HepG2 (cell line): ENCODE results near the gene MT1F. TPM values are rescaled to one million over a fixed set of nuclear protein-coding genes. Genes with fewer than 3 reads are reported as not detected.

Experiments used
- KAT2B ChIP-seq: fragments of 150-350 bp; IDR thresholded peaks from 2 replicates; pipeline ENCODE4 v1.6.1; 2014; ENCODE audit warnings: low read depth, low read length, borderline replicate concordance
- POLR2A ChIP-seq, 2 experiments: IDR thresholded peaks; 2 replicates each; pipeline ENCODE4 v1.6.1; 2011; ENCODE audit warnings: low read depth in 2 of 2, low read length in 2 of 2, mild to moderate bottlenecking in 1 of 2, moderate library complexity in 1 of 2; ENCODE audit not compliant: insufficient read depth in 1 of 2
- RAD21 ChIP-seq: fragments of 450-650 bp; formaldehyde crosslinking; IDR thresholded peaks from 2 replicates; pipeline ENCODE4 v1.5.0; 2020; ENCODE audit warnings: mild to moderate bottlenecking
- RXRA ChIP-seq: sonication (generic); formaldehyde crosslinking; IDR thresholded peaks from 2 replicates; pipeline ENCODE4 v1.5.1; 2020; ENCODE audit warnings: missing genetic modification reagents
- SP5 ChIP-seq: IDR thresholded peaks from 2 replicates; pipeline ENCODE4 v1.6.1; 2016; ENCODE audit warnings: low read depth, borderline replicate concordance
- ZBTB21 ChIP-seq: sonication (generic); formaldehyde crosslinking; IDR thresholded peaks from 2 replicates; pipeline ENCODE4 v1.4.0; 2020; ENCODE audit warnings: missing genetic modification reagents
- ZKSCAN1 ChIP-seq: fragments of 150-350 bp; IDR thresholded peaks from 2 replicates; pipeline ENCODE4 v1.6.1; 2014; ENCODE audit warnings: low read length
- ZKSCAN5 ChIP-seq: sonication (generic); formaldehyde crosslinking; IDR thresholded peaks from 2 replicates; pipeline ENCODE4 v1.5.1; 2020; ENCODE audit warnings: mild to moderate bottlenecking, missing genetic modification reagents
- ZNF207 ChIP-seq: fragments of 450-650 bp; IDR thresholded peaks from 2 replicates; pipeline ENCODE4 v1.6.1; 2016; ENCODE audit warnings: antibody characterized with exemption, borderline replicate concordance
- ZNF225 ChIP-seq: sonication (generic); formaldehyde crosslinking; IDR thresholded peaks from 2 replicates; pipeline ENCODE4 v1.4.0; 2020; ENCODE audit warnings: mild to moderate bottlenecking, missing genetic modification reagents
- ZNF350 ChIP-seq: sonication (generic); formaldehyde crosslinking; IDR thresholded peaks from 2 replicates; pipeline ENCODE4 v1.4.0; 2020; ENCODE audit warnings: mild to moderate bottlenecking, low read depth, missing genetic modification reagents, borderline replicate concordance
- ZNF367 ChIP-seq: sonication (generic); formaldehyde crosslinking; IDR thresholded peaks from 2 replicates; pipeline ENCODE4 v1.4.0; 2020; ENCODE audit warnings: missing genetic modification reagents, borderline replicate concordance
- ZNF567 ChIP-seq: sonication (generic); formaldehyde crosslinking; IDR thresholded peaks from 2 replicates; pipeline ENCODE4 v1.8.1; 2023; ENCODE audit warnings: mild to moderate bottlenecking, missing genetic modification reagents, borderline replicate concordance
- ZNF746 ChIP-seq: sonication (generic); formaldehyde crosslinking; IDR thresholded peaks from 2 replicates; pipeline ENCODE4 v1.8.0; 2022; ENCODE audit warnings: mild to moderate bottlenecking, missing genetic modification reagents
- ZNF768 ChIP-seq: sonication (generic); formaldehyde crosslinking; IDR thresholded peaks from 2 replicates; pipeline ENCODE4 v1.4.0; 2020; ENCODE audit warnings: missing genetic modification reagents
- ZNF790 ChIP-seq: sonication (generic); formaldehyde crosslinking; IDR thresholded peaks from 2 replicates; pipeline ENCODE4 v1.8.0; 2022; ENCODE audit warnings: missing genetic modification reagents, mild to moderate bottlenecking, borderline replicate concordance
- polyA plus RNA-seq, 8 experiments: library from polyadenylated mRNA; depleted of rRNA in 3 of 8; stranded (reverse) in 7 of 8; unstranded in 1 of 8; fragments of >200 nt; fragmentation: Illumina TruSeq in 4 of 8; extraction: Trizol in 4 of 8; gene quantifications; 2 replicates each; pipeline versions ENCODE4 v1.2.1 to v1.2.3, GENCODE V29; 2011 to 2016; ENCODE audit warnings: low read depth in 4 of 8, missing spikeins in 1 of 8, mixed read lengths in 1 of 8; ENCODE audit not compliant: insufficient read depth in 1 of 8
- total RNA-seq, 5 experiments: library from RNA; depleted of rRNA; stranded (reverse); fragments of >200 nt; fragmentation: Illumina TruSeq; extraction: Trizol; gene quantifications; 2 replicates each; pipeline ENCODE4 v1.2.3, GENCODE V29; 2016; ENCODE audit warnings: low read depth in 1 of 5
- TF ChIP-seq, protein P1 (sequence below): sonication (generic); formaldehyde crosslinking; IDR thresholded peaks from 2 replicates; pipeline ENCODE4 v1.5.0; 2020; ENCODE audit warnings: missing genetic modification reagents
- TF ChIP-seq, protein P2 (sequence below): sonication (generic); formaldehyde crosslinking; IDR thresholded peaks from 2 replicates; pipeline ENCODE4 v1.4.0; 2020; ENCODE audit warnings: mild to moderate bottlenecking, missing genetic modification reagents, borderline replicate concordance
- TF ChIP-seq, protein P3 (sequence below): sonication (generic); formaldehyde crosslinking; IDR thresholded peaks from 2 replicates; pipeline ENCODE4 v1.9.0; 2022; ENCODE audit warnings: low read depth, missing genetic modification reagents
- TF ChIP-seq, protein P4 (sequence below): IDR thresholded peaks from 2 replicates; pipeline ENCODE4 v1.6.1; 2012; ENCODE audit warnings: low read length, improper control_type of control experiment
- TF ChIP-seq, protein P5 (sequence below): sonication (generic); formaldehyde crosslinking; IDR thresholded peaks from 2 replicates; pipeline ENCODE4 v1.5.1; 2020; ENCODE audit warnings: mild to moderate bottlenecking, missing genetic modification reagents, borderline replicate concordance

MT1F gene
- total and polyA plus RNA-seq, 2 of the 13 experiments (the other 11 are each of a cell fraction or from before 2014, with no cell fraction given) = 1.9 to 169 TPM

DNA sequence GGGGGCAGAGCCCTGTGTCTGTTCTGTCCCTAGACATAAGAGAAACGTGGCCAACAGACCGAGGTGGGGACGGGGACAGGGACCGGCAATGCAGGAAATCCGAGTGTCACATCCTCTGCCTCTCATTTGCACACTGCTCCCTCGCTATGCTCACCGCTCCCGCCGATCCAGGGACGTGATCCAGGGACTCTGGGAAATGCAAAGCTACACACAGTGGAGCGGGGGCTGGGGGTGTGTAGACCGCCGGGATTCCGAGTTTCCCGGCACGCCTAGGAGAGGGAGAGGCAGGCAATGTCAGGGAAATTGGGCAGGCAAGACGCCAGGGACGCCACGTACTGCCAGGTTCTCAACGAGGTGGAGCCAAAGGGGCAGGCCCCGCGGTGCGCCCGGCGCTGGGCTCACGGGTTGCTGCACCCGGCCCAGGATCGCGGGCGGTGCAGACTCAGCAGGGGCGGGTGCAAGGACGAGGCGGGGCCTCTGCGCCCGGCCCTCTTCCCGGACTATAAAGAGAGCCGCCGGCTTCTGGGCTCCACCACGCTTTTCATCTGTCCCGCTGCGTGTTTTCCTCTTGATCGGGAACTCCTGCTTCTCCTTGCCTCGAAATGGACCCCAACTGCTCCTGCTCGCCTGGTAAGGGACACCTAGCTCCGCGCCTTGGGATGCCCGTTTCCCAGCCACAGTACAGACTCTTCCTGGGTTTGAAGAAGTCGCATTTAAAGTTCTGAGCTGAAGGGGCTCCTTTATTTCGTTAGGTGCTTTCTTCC lies 24.4 kb downstream of the MT1F start, which contains the start of gene MT1X (continued):
- TF ChIP-seq, protein P1, sequence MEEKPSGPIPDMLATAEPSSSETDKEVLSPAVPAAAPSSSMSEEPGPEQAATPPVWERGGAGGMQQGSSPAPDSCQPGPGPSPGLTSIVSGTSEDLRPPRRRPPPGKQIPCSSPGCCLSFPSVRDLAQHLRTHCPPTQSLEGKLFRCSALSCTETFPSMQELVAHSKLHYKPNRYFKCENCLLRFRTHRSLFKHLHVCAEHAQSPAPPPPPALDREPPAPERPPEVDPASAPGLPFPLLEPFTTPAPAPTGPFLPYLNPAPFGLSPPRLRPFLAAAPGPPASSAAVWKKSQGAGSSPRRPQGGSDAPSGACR (CRISPR knock-in tag) = no peak
- TF ChIP-seq, protein P2, sequence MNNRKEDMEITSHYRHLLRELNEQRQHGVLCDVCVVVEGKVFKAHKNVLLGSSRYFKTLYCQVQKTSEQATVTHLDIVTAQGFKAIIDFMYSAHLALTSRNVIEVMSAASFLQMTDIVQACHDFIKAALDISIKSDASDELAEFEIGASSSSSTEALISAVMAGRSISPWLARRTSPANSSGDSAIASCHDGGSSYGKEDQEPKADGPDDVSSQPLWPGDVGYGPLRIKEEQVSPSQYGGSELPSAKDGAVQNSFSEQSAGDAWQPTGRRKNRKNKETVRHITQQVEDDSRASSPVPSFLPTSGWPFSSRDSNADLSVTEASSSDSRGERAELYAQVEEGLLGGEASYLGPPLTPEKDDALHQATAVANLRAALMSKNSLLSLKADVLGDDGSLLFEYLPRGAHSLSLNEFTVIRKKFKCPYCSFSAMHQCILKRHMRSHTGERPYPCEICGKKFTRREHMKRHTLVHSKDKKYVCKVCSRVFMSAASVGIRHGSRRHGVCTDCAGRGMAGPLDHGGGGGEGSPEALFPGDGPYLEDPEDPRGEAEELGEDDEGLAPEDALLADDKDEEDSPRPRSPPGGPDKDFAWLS (CRISPR knock-in tag) = no peak
- TF ChIP-seq ZKSCAN1 = no peak
- TF ChIP-seq RXRA (CRISPR knock-in tag) = peak; percentile 46; the same call in 1 of the 2 replicates
- TF ChIP-seq SP5 = peak; percentile 81; the same call in 1 of the 2 replicates
- peak; percentile 44; the same call in 1 of the 2 replicates for TF ChIP-seq ZNF567 (CRISPR knock-in tag)
- TF ChIP-seq RAD21 (CRISPR knock-in tag) = no peak
- TF ChIP-seq ZNF790 (CRISPR knock-in tag) = no peak; the same call in 1 of the 2 replicates
- no peak for TF ChIP-seq ZBTB21
- TF ChIP-seq ZNF207 = no peak
- TF ChIP-seq POLR2A (IDR thresholded peaks at IDR 0.05; ENCODE audit: insufficient read depth in 1 of 2, low read depth in 2 of 2, low read length in 2 of 2) = peak; percentile 96
- peak; percentile 71 for TF ChIP-seq ZNF350
- no peak for TF ChIP-seq ZNF746
- TF ChIP-seq ZKSCAN5 = no peak
- no peak for TF ChIP-seq KAT2B
- TF ChIP-seq, protein P3, sequence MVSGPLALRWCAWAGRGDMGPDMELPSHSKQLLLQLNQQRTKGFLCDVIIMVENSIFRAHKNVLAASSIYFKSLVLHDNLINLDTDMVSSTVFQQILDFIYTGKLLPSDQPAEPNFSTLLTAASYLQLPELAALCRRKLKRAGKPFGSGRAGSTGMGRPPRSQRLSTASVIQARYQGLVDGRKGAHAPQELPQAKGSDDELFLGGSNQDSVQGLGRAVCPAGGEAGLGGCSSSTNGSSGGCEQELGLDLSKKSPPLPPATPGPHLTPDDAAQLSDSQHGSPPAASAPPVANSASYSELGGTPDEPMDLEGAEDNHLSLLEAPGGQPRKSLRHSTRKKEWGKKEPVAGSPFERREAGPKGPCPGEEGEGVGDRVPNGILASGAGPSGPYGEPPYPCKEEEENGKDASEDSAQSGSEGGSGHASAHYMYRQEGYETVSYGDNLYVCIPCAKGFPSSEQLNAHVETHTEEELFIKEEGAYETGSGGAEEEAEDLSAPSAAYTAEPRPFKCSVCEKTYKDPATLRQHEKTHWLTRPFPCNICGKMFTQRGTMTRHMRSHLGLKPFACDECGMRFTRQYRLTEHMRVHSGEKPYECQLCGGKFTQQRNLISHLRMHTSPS (CRISPR knock-in tag) = peak; percentile 65; the same call in 1 of the 2 replicates
- 0 out of 2 replicates have a peak, but pooled peaks have one; percentile 18 for TF ChIP-seq ZNF225 (CRISPR knock-in tag)
- no peak for TF ChIP-seq ZNF367 (CRISPR knock-in tag)
- peak; percentile 80 for TF ChIP-seq ZNF768
- TF ChIP-seq, protein P4, sequence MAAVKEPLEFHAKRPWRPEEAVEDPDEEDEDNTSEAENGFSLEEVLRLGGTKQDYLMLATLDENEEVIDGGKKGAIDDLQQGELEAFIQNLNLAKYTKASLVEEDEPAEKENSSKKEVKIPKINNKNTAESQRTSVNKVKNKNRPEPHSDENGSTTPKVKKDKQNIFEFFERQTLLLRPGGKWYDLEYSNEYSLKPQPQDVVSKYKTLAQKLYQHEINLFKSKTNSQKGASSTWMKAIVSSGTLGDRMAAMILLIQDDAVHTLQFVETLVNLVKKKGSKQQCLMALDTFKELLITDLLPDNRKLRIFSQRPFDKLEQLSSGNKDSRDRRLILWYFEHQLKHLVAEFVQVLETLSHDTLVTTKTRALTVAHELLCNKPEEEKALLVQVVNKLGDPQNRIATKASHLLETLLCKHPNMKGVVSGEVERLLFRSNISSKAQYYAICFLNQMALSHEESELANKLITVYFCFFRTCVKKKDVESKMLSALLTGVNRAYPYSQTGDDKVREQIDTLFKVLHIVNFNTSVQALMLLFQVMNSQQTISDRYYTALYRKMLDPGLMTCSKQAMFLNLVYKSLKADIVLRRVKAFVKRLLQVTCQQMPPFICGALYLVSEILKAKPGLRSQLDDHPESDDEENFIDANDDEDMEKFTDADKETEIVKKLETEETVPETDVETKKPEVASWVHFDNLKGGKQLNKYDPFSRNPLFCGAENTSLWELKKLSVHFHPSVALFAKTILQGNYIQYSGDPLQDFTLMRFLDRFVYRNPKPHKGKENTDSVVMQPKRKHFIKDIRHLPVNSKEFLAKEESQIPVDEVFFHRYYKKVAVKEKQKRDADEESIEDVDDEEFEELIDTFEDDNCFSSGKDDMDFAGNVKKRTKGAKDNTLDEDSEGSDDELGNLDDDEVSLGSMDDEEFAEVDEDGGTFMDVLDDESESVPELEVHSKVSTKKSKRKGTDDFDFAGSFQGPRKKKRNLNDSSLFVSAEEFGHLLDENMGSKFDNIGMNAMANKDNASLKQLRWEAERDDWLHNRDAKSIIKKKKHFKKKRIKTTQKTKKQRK = no peak
- TF ChIP-seq, protein P5, sequence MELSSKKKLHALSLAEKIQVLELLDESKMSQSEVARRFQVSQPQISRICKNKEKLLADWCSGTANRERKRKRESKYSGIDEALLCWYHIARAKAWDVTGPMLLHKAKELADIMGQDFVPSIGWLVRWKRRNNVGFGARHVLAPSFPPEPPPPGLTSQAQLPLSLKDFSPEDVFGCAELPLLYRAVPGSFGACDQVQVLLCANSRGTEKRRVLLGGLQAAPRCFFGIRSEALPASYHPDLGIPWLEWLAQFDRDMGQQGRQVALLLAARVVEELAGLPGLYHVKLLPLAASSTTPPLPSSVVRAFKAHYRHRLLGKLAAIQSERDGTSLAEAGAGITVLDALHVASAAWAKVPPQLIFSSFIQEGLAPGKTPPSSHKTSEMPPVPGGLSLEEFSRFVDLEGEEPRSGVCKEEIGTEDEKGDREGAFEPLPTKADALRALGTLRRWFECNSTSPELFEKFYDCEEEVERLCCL (CRISPR knock-in tag) = no peak
